ENCODE data around the gene BMPR1A.

- TF ChIP-seq, protein P1, sequence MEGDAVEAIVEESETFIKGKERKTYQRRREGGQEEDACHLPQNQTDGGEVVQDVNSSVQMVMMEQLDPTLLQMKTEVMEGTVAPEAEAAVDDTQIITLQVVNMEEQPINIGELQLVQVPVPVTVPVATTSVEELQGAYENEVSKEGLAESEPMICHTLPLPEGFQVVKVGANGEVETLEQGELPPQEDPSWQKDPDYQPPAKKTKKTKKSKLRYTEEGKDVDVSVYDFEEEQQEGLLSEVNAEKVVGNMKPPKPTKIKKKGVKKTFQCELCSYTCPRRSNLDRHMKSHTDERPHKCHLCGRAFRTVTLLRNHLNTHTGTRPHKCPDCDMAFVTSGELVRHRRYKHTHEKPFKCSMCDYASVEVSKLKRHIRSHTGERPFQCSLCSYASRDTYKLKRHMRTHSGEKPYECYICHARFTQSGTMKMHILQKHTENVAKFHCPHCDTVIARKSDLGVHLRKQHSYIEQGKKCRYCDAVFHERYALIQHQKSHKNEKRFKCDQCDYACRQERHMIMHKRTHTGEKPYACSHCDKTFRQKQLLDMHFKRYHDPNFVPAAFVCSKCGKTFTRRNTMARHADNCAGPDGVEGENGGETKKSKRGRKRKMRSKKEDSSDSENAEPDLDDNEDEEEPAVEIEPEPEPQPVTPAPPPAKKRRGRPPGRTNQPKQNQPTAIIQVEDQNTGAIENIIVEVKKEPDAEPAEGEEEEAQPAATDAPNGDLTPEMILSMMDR (IDR thresholded peaks at IDR 0.05; ENCODE audit: low read depth, low read length, poor library complexity, severe bottlenecking): no peak
- no peak for TF ChIP-seq EZH2phosphoT487 (IDR thresholded peaks at IDR 0.05; ENCODE audit: borderline replicate concordance, low read length)
Measured at GRCh38 chr10:86792461-86793167, 36.2 kb downstream of the BMPR1A start.

Data from DOHH2 (cell line).